A549 (cell line): ENCODE data around the gene SYNDIG1L. TPM values are rescaled to one million over a fixed set of nuclear protein-coding genes. Genes with fewer than 3 reads are reported as not detected.

Experiments
- ATAC-seq, 2 experiments: fragments of 200-7000 bp in 1 of 2; fragments of >200 bp in 1 of 2; cut with Nextera tagmentation in 1 of 2; cut with Tn5 transposase in 1 of 2; 3 replicates each; pipeline versions ENCODE4 v1.8.0 to v1.9.1; 2018 to 2020; ENCODE audit warnings: mild to moderate bottlenecking in 1 of 2, moderate library complexity in 1 of 2
- CTCF ChIA-PET: fragments of 300-600 bp; sonication (Branson Sonifier 250); formaldehyde crosslinking; extraction: SDS; loops from one replicate; lab custom pipeline; 2021; ENCODE audit warnings: antibody characterized with exemption, inconsistent platforms; lab: Yijun Ruan, JAX
- POLR2A ChIA-PET: fragments of 350-600 bp; formaldehyde crosslinking; extraction: SDS; loops from one replicate; lab custom pipeline; 2021; ENCODE audit warnings: antibody characterized with exemption, inconsistent platforms; lab: Yijun Ruan, JAX
- DNase-seq, 2 experiments: peaks; one replicate each; pipeline versions ENCODE4 v3.0.0 to v3.0.0-alpha.2; 2011 to 2016; ENCODE audit warnings: low read depth in 1 of 2, low spot score in 1 of 2
- FAIRE-seq: peaks from 2 replicates; lab custom pipeline; 2011; peaks lifted over from hg19 to GRCh38; lab: Jason Lieb, UNC
- H3K27ac ChIP-seq, 2 experiments: fragments of >200 bp; sonication (Bioruptor Twin); formaldehyde crosslinking; 3 replicates each; pipeline ENCODE4 v1.5.1; 2016 to 2017
- H3K4me1 ChIP-seq: fragments of >200 bp; sonication (Bioruptor Twin); formaldehyde crosslinking; 3 replicates; pipeline ENCODE4 v1.6.1; 2016
- H3K4me2 ChIP-seq: fragments of >200 bp; sonication (Bioruptor Twin); formaldehyde crosslinking; 3 replicates; pipeline ENCODE4 v1.6.1; 2016
- H3K4me3 ChIP-seq: fragments of >200 bp; sonication (Bioruptor Twin); formaldehyde crosslinking; 3 replicates; pipeline ENCODE4 v1.5.1; 2016
- H3K9me3 ChIP-seq: fragments of >200 bp; sonication (Bioruptor Twin); formaldehyde crosslinking; 3 replicates; pipeline ENCODE4 v1.6.1; 2016
- CBX8 ChIP-seq: fragments of 200-600 bp; sonication (generic); IDR thresholded peaks from 2 replicates; pipeline ENCODE4 v1.6.1; 2016
- CTCF ChIP-seq: fragments of >200 bp; sonication (Bioruptor Twin); formaldehyde crosslinking; IDR thresholded peaks from 3 replicates; pipeline ENCODE4 v1.5.1; 2016
- FOXS1 ChIP-seq: fragments of 250-450 bp; sonication (Bioruptor Pico); IDR thresholded peaks from 2 replicates; pipeline ENCODE4 v1.5.0; 2020; ENCODE audit warnings: mild to moderate bottlenecking, moderate library complexity
- HEYL ChIP-seq: fragments of 250-450 bp; sonication (Bioruptor Pico); IDR thresholded peaks from 2 replicates; pipeline ENCODE4 v1.8.0; 2021; ENCODE audit warnings: mild to moderate bottlenecking, moderate library complexity
- KDM5A ChIP-seq: fragments of 200-600 bp; sonication (generic); IDR thresholded peaks from 2 replicates; pipeline ENCODE4 v1.6.1; 2016; ENCODE audit warnings: antibody characterized with exemption, mild to moderate bottlenecking
- NR3C1 ChIP-seq: fragments of >200 bp; sonication (Bioruptor Twin); formaldehyde crosslinking; IDR thresholded peaks from 3 replicates; pipeline ENCODE4 v1.6.1; 2017
- RARB ChIP-seq: fragments of 250-450 bp; sonication (Bioruptor Pico); IDR thresholded peaks from 2 replicates; pipeline ENCODE4 v1.8.0; 2021; ENCODE audit warnings: mild to moderate bottlenecking, moderate library complexity
- RFX5 ChIP-seq: fragments of 450-650 bp; IDR thresholded peaks from 2 replicates; pipeline ENCODE4 v1.7.1; 2014; ENCODE audit warnings: antibody characterized with exemption, mild to moderate bottlenecking, moderate library complexity
- TFCP2L1 ChIP-seq: fragments of 250-450 bp; sonication (Bioruptor Pico); IDR thresholded peaks from 2 replicates; pipeline ENCODE4 v1.5.0; 2021; ENCODE audit warnings: mild to moderate bottlenecking
- TP53 ChIP-seq: fragments of 250-450 bp; sonication (Bioruptor Pico); IDR thresholded peaks from 2 replicates; pipeline ENCODE4 v1.5.0; 2021; ENCODE audit warnings: mild to moderate bottlenecking, moderate library complexity
- USF2 ChIP-seq: fragments of 450-650 bp; IDR thresholded peaks from 2 replicates; pipeline ENCODE4 v1.6.1; 2014; ENCODE audit warnings: antibody characterized with exemption
- ZNF302 ChIP-seq: fragments of 250-450 bp; sonication (Bioruptor Pico); IDR thresholded peaks from 2 replicates; pipeline ENCODE4 v1.9.0; 2021; ENCODE audit warnings: inconsistent platforms, mild to moderate bottlenecking, moderate library complexity
- ZSCAN20 ChIP-seq: fragments of 250-450 bp; sonication (Bioruptor Pico); IDR thresholded peaks from 2 replicates; pipeline ENCODE4 v1.8.0; 2022; ENCODE audit warnings: mild to moderate bottlenecking, moderate library complexity
- WGBS: methylation state at CpG from one replicate; pipeline ENCODE4 v1.1.6; 2017; ENCODE audit errors: missing lambda C conversion rate; 5-methylcytosine and 5-hydroxymethylcytosine counted together
- polyA plus RNA-seq, 4 experiments: library from polyadenylated mRNA; depleted of rRNA in 3 of 4; stranded (reverse); fragments of >200 nt; fragmentation: RNase III in 1 of 4; extraction: RNeasy Plus Mini Kit Qiagen cat#74134 plus additional on column Dnase treatment in 1 of 4; gene quantifications; 2 replicates in 3 of 4; 3 replicates in 1 of 4; pipeline ENCODE4 v1.2.3, GENCODE V29; 2011 to 2017
- TF ChIP-seq, protein P1 (sequence below): fragments of 200-600 bp; sonication (generic); IDR thresholded peaks from 2 replicates; pipeline ENCODE4 v1.6.1; 2016; ENCODE audit warnings: antibody characterized with exemption, mild to moderate bottlenecking, moderate library complexity

Gene SYNDIG1L
- polyA plus RNA-seq, 2 of the 4 experiments (the other 2 are of a cell fraction) = not detected

DNA sequence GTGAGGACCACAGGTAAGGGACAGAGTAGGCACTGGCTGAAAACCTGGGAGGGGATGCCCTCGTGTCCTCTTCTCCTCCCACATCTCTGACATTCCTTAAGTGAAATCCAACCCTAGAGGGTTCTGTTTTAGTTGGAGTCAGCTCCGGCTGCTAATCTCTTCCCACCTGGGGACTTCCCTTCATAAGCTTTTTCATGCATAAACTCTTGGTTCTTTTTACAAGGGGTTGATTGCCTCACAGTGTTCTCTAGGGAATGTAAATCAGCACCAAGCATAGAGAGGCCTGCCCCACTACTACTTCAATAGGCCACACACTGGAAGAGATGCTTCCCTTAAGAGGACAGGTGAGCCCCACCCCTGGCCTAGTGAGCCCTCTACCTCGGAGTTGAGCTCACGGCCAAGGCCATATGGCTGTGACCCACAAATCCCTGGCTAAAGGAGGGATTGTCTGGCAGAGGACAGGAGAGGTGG lies 3.2 kb upstream of the SYNDIG1L start:
- Histone ChIP-seq H3K4me2 (no peak overlapping the region), H3K9me3 (no peaks in the 10 kb centered on the region), H3K4me3 (no peak overlapping the region), H3K4me1 (no peaks in the 10 kb centered on the region), H3K27ac (no peak overlapping the region)
- 6% methylated on average over 2 of the region's 4 CpGs for WGBS
- FAIRE-seq (no peak), DNase-seq (no peak), ATAC-seq (no peak)
- ChIA-PET CTCF (no interaction called here), POLR2A (no interaction called here)
- TF ChIP-seq CBX8 (no peak), KDM5A (no peak), CTCF (no peak)

GRCh38 chr14:74427651-74428050 lies 1.6 kb upstream of the SYNDIG1L start:
- H3K4me1 ChIP-seq = no peaks in the 10 kb centered on the region
- DNase-seq (no peak), ATAC-seq (no peak), FAIRE-seq (no peak)
- WGBS = 38% methylated on average over 1 of the region's 1 CpG
- CTCF ChIA-PET = interaction anchor here (1.3 kb wide), 1 partner anchor 9 kb away, joined by 3 read pairs; no protein-coding TSS in a partner anchor
- H3K4me2 ChIP-seq = no peak overlapping the region
- no peak overlapping the region for H3K4me3 ChIP-seq
- H3K9me3 ChIP-seq = no peaks in the 10 kb centered on the region
- no peak for TF ChIP-seq FOXS1
- TF ChIP-seq HEYL (CRISPR knock-in tag) = no peak
- TF ChIP-seq ZSCAN20 (CRISPR knock-in tag) = no peak
- no peak for TF ChIP-seq TFCP2L1
- no peak for TF ChIP-seq NR3C1
- TF ChIP-seq USF2 = no peak
- no peak for TF ChIP-seq TP53 (CRISPR knock-in tag)
- TF ChIP-seq RARB = no peak
- TF ChIP-seq, all 56 proteins: peak for 0
- no peak overlapping the region for H3K27ac ChIP-seq
- POLR2A ChIA-PET = no interaction called here

GRCh38 chr14:74425525-74426201 lies 347 bp downstream of the SYNDIG1L start:
- CTCF ChIA-PET = interaction anchor here (0.6 kb wide), 1 partner anchor 101 kb away, joined by 3 read pairs; no protein-coding TSS in a partner anchor
- H3K9me3 ChIP-seq = no peaks in the 10 kb centered on the region
- 17% methylated on average over 32 of the region's 66 CpGs for WGBS
- ATAC-seq = peak; percentile 71 to 76
- TF ChIP-seq RFX5 (no peak), ZNF302 (CRISPR knock-in tag) (no peak)
- TF ChIP-seq, protein P1, sequence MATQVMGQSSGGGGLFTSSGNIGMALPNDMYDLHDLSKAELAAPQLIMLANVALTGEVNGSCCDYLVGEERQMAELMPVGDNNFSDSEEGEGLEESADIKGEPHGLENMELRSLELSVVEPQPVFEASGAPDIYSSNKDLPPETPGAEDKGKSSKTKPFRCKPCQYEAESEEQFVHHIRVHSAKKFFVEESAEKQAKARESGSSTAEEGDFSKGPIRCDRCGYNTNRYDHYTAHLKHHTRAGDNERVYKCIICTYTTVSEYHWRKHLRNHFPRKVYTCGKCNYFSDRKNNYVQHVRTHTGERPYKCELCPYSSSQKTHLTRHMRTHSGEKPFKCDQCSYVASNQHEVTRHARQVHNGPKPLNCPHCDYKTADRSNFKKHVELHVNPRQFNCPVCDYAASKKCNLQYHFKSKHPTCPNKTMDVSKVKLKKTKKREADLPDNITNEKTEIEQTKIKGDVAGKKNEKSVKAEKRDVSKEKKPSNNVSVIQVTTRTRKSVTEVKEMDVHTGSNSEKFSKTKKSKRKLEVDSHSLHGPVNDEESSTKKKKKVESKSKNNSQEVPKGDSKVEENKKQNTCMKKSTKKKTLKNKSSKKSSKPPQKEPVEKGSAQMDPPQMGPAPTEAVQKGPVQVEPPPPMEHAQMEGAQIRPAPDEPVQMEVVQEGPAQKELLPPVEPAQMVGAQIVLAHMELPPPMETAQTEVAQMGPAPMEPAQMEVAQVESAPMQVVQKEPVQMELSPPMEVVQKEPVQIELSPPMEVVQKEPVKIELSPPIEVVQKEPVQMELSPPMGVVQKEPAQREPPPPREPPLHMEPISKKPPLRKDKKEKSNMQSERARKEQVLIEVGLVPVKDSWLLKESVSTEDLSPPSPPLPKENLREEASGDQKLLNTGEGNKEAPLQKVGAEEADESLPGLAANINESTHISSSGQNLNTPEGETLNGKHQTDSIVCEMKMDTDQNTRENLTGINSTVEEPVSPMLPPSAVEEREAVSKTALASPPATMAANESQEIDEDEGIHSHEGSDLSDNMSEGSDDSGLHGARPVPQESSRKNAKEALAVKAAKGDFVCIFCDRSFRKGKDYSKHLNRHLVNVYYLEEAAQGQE = peak; percentile 83
- TF ChIP-seq, all 56 proteins: peak for 1
- POLR2A ChIA-PET = no interaction called here
- DNase-seq (peak in 1 of 2 experiments; percentile 55), FAIRE-seq (no peak)
- no peak overlapping the region for H3K27ac ChIP-seq
- H3K4me1 ChIP-seq = no peaks in the 10 kb centered on the region
- H3K4me2 ChIP-seq = peak overlapping the region; percentile 63; the same call in 2 of the 3 replicates
- no peak overlapping the region for H3K4me3 ChIP-seq
